ENCODE results near the gene NKX1-2.

NKX1-2 gene

DNA sequence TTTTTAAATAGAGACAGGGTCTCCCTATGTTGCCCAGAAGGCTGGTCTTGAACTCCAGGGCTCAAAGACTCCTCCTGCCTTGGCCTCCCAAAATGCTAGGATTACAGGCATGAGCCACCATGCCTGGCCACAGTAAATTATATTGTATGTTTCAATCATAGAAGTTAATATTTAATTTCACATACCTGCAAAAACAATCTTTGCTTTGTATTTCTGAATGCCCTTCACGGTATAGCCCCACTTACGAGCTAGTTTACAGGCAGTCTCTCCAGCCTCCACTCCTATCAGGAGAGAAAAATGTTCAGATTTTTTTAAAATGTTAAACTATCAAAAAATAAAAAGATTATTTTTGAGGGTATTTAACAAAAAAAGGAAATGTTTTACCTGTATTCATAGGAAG, 41.5 kb downstream of the NKX1-2 start:
- DNase-seq = no peak
- H3K36me3 ChIP-seq (replicated peaks; ENCODE audit: insufficient read depth, low read length) = no peaks in the 10 kb centered on the region; the same call in 1 of the 2 replicates
- H3K79me2 ChIP-seq (ENCODE audit: low read length) = peaks cover 13% of the 10 kb centered on the region; the same call in 1 of the 2 replicates
- H3K9me2 ChIP-seq (replicated peaks; ENCODE audit: insufficient read depth, low read length) = no peaks in the 10 kb centered on the region
- no peaks in the 10 kb centered on the region for H3K27me3 ChIP-seq (replicated peaks; ENCODE audit: insufficient read depth, low read length)
- no peaks in the 10 kb centered on the region for H4K20me1 ChIP-seq (ENCODE audit: insufficient read depth, low read length)
- no peak overlapping the region for H3K9ac ChIP-seq (ENCODE audit: low read length)
- no peak overlapping the region for H3K4me3 ChIP-seq (ENCODE audit: low read length)
- no peaks in the 10 kb centered on the region for H3K9me3 ChIP-seq (replicated peaks; ENCODE audit: insufficient read depth, low read length)
- no peak overlapping the region for H3K27ac ChIP-seq (ENCODE audit: low read length)
- H3F3A ChIP-seq (ENCODE audit: insufficient read depth, low read length) = peaks cover 6% of the 10 kb centered on the region; the same call in 1 of the 2 replicates
- TF ChIP-seq EZH2 (optimal IDR thresholded peaks at IDR 0.05; ENCODE audit: low read depth, low read length) (no peak), EZH2phosphoT487 (IDR thresholded peaks at IDR 0.05; ENCODE audit: low read length) (no peak)
- TF ChIP-seq, protein P1, sequence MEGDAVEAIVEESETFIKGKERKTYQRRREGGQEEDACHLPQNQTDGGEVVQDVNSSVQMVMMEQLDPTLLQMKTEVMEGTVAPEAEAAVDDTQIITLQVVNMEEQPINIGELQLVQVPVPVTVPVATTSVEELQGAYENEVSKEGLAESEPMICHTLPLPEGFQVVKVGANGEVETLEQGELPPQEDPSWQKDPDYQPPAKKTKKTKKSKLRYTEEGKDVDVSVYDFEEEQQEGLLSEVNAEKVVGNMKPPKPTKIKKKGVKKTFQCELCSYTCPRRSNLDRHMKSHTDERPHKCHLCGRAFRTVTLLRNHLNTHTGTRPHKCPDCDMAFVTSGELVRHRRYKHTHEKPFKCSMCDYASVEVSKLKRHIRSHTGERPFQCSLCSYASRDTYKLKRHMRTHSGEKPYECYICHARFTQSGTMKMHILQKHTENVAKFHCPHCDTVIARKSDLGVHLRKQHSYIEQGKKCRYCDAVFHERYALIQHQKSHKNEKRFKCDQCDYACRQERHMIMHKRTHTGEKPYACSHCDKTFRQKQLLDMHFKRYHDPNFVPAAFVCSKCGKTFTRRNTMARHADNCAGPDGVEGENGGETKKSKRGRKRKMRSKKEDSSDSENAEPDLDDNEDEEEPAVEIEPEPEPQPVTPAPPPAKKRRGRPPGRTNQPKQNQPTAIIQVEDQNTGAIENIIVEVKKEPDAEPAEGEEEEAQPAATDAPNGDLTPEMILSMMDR (IDR thresholded peaks at IDR 0.05; ENCODE audit: low read length) = no peak
- H2AFZ ChIP-seq (ENCODE audit: low read length) = no peak overlapping the region
- H3K4me1 ChIP-seq (ENCODE audit: low read length) = peaks cover 5% of the 10 kb centered on the region; the same call in 1 of the 2 replicates
- no peak overlapping the region for H3K4me2 ChIP-seq (ENCODE audit: low read depth, low read length)

DNA sequence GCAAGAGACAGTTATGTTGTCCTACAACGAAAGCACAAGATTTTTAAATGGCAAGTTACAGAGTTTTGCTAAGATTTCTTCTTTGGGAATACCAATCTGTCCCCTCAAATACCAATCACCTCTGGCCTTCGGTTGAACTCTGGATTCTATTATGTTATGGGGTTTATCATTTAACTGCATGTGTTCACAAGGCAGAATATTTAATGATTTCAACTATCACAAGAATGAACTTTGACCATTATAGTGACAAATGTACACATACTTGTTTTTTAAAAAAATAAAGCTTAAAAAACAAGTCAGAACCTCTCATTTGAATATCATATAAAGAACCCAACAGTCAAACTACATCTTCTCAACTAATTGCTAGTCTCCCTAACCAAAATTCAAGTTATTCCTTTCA, 42.4 kb downstream of the NKX1-2 start:
- Histone ChIP-seq H3K4me1 (ENCODE audit: low read length) (peaks cover 10% of the 10 kb centered on the region; the same call in 1 of the 2 replicates), H3K36me3 (replicated peaks; ENCODE audit: insufficient read depth, low read length) (no peaks in the 10 kb centered on the region; the same call in 1 of the 2 replicates), H3K9me3 (replicated peaks; ENCODE audit: insufficient read depth, low read length) (no peaks in the 10 kb centered on the region), H2AFZ (ENCODE audit: low read length) (no peak overlapping the region), H3K9ac (ENCODE audit: low read length) (no peak overlapping the region), H3K4me3 (ENCODE audit: low read length) (no peak overlapping the region), H3K79me2 (ENCODE audit: low read length) (peaks cover 5% of the 10 kb centered on the region; the same call in 1 of the 2 replicates), H3F3A (ENCODE audit: insufficient read depth, low read length) (peaks cover 6% of the 10 kb centered on the region; the same call in 1 of the 2 replicates), H3K9me2 (replicated peaks; ENCODE audit: insufficient read depth, low read length) (no peaks in the 10 kb centered on the region), H3K27me3 (replicated peaks; ENCODE audit: insufficient read depth, low read length) (no peaks in the 10 kb centered on the region), H4K20me1 (ENCODE audit: insufficient read depth, low read length) (no peaks in the 10 kb centered on the region), H3K4me2 (ENCODE audit: low read depth, low read length) (no peak overlapping the region), H3K27ac (ENCODE audit: low read length) (no peak overlapping the region)
- DNase-seq = no peak
- TF ChIP-seq EZH2 (optimal IDR thresholded peaks at IDR 0.05; ENCODE audit: low read depth, low read length) = no peak
- no peak for TF ChIP-seq EZH2phosphoT487 (IDR thresholded peaks at IDR 0.05; ENCODE audit: low read length)
- TF ChIP-seq, protein P1 (IDR thresholded peaks at IDR 0.05; ENCODE audit: low read length) = no peak

DNA sequence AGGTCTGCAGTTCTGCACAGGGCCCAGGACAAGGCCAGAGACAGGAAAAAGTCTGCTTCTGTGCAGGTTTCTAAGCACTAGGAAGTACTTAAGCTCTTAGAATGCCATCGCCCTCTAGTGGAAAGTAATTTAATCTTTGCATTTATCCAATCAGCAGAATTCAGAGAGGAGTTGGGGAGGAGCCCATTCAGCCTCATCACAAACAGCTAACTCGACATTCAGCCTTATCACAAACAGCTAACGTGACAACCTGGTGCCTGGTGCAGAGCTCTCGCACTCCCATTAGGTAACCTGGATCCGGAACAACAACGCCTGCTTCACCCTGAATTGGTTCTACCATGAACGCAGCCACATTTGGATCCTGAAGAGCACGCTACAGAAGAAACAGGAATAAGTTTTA, 46.3 kb downstream of the NKX1-2 start:
- H3K4me1 ChIP-seq (ENCODE audit: low read length) = peaks cover 10% of the 10 kb centered on the region; the same call in 1 of the 2 replicates
- no peaks in the 10 kb centered on the region for H3K79me2 ChIP-seq (ENCODE audit: low read length)
- no peak overlapping the region for H3K9ac ChIP-seq (ENCODE audit: low read length)
- no peaks in the 10 kb centered on the region for H4K20me1 ChIP-seq (ENCODE audit: insufficient read depth, low read length)
- no peak overlapping the region for H3K4me3 ChIP-seq (ENCODE audit: low read length)
- H2AFZ ChIP-seq (ENCODE audit: low read length) = no peak overlapping the region
- TF ChIP-seq EZH2phosphoT487 (IDR thresholded peaks at IDR 0.05; ENCODE audit: low read length) = no peak
- TF ChIP-seq EZH2 (optimal IDR thresholded peaks at IDR 0.05; ENCODE audit: low read depth, low read length) = no peak
- TF ChIP-seq, protein P1 (IDR thresholded peaks at IDR 0.05; ENCODE audit: low read length) = peak; percentile 74
- no peaks in the 10 kb centered on the region; the same call in 1 of the 2 replicates for H3K36me3 ChIP-seq (replicated peaks; ENCODE audit: insufficient read depth, low read length)
- peak; percentile 93 for DNase-seq
- no peaks in the 10 kb centered on the region for H3K27me3 ChIP-seq (replicated peaks; ENCODE audit: insufficient read depth, low read length)
- H3F3A ChIP-seq (ENCODE audit: insufficient read depth, low read length) = peaks cover 6% of the 10 kb centered on the region; the same call in 1 of the 2 replicates
- H3K4me2 ChIP-seq (ENCODE audit: low read depth, low read length) = peak overlapping the region; percentile 22; the same call in 1 of the 2 replicates
- no peaks in the 10 kb centered on the region for H3K9me3 ChIP-seq (replicated peaks; ENCODE audit: insufficient read depth, low read length)
- no peaks in the 10 kb centered on the region for H3K9me2 ChIP-seq (replicated peaks; ENCODE audit: insufficient read depth, low read length)
- no peak overlapping the region for H3K27ac ChIP-seq (ENCODE audit: low read length)
